Vagina (tissue), 2 donors: ENCODE data around the gene NGEF.

Experiments used
- POLR2A ChIP-seq, 2 donors: fragments of 450-650 bp; IDR thresholded peaks; one replicate each; pipeline ENCODE4 v1.6.1; 2017; ENCODE audit warnings: antibody characterized with exemption in 2 of 2, mild to moderate bottlenecking in 2 of 2, moderate library complexity in 2 of 2
- POLR2AphosphoS5 ChIP-seq, 2 donors: sonication (generic); formaldehyde crosslinking; IDR thresholded peaks; one replicate each; pipeline ENCODE4 v1.9.0; 2017; ENCODE audit warnings: antibody characterized with exemption in 2 of 2, mild to moderate bottlenecking in 2 of 2, low read depth in 1 of 2; ENCODE audit not compliant: insufficient read depth in 1 of 2
- TF ChIP-seq, protein P1 (sequence below), 3 experiments: fragments of 450-650 bp in 2 of 3; fragments of 200-600 bp in 1 of 3; sonication (generic) in 1 of 3; IDR thresholded peaks; one replicate each; pipeline ENCODE4 v1.5.1; 2017 to 2019; ENCODE audit warnings: antibody characterized with exemption in 3 of 3, mild to moderate bottlenecking in 2 of 3, moderate library complexity in 2 of 3

DNA sequence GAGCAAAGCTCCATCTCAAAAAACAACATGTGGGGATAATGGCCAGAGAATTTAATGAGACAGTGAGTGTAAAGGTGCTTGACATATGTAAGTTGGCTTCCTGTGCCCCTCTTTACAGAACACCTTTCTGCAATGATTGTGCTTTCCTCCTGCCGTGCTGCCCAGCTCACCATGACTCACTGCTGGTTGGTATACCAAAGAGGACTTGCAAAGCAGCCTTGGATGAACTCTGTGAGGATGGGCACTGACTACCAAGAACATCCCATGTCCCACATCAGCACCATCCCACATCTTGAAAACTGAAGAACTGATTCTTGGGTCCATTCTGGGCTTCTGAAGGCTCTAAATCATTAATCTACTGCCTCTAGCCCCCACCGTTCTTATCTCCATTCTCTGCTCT is 52.2 kb downstream of the NGEF start:
- TF ChIP-seq, protein P1, sequence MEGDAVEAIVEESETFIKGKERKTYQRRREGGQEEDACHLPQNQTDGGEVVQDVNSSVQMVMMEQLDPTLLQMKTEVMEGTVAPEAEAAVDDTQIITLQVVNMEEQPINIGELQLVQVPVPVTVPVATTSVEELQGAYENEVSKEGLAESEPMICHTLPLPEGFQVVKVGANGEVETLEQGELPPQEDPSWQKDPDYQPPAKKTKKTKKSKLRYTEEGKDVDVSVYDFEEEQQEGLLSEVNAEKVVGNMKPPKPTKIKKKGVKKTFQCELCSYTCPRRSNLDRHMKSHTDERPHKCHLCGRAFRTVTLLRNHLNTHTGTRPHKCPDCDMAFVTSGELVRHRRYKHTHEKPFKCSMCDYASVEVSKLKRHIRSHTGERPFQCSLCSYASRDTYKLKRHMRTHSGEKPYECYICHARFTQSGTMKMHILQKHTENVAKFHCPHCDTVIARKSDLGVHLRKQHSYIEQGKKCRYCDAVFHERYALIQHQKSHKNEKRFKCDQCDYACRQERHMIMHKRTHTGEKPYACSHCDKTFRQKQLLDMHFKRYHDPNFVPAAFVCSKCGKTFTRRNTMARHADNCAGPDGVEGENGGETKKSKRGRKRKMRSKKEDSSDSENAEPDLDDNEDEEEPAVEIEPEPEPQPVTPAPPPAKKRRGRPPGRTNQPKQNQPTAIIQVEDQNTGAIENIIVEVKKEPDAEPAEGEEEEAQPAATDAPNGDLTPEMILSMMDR (IDR thresholded peaks at IDR 0.05), result no peak
- TF ChIP-seq POLR2AphosphoS5 (IDR thresholded peaks at IDR 0.05; ENCODE audit: insufficient read depth in 1 of 2, low read depth in 1 of 2), result no peak
- TF ChIP-seq POLR2A (IDR thresholded peaks at IDR 0.05), result no peak
